PFSK-1 (cell line): ENCODE measurements around the gene CT45A9.

ENCODE experiments used
- POLR2AphosphoS5 ChIP-seq: IDR thresholded peaks from 2 replicates; pipeline ENCODE4 v1.6.1; 2012; ENCODE audit warnings: low read depth, mild to moderate bottlenecking, control low read depth, low read length, moderate library complexity
- SIN3A ChIP-seq: IDR thresholded peaks from 2 replicates; pipeline ENCODE4 v1.6.1; 2012; ENCODE audit warnings: mild to moderate bottlenecking, low read length, moderate library complexity, borderline replicate concordance; ENCODE audit not compliant: insufficient read depth
- TAF1 ChIP-seq: IDR thresholded peaks from 2 replicates; pipeline ENCODE4 v1.6.1; 2012; ENCODE audit warnings: low read length, control low read depth, borderline replicate concordance; ENCODE audit not compliant: insufficient read depth

GRCh38 chrX:135914404-135914803 lies 42.8 kb upstream of the CT45A9 start:
- TF ChIP-seq SIN3A (no peak), POLR2AphosphoS5 (no peak), TAF1 (no peak)
